ENCODE data around the gene KIAA1328.

KIAA1328 gene

DNA sequence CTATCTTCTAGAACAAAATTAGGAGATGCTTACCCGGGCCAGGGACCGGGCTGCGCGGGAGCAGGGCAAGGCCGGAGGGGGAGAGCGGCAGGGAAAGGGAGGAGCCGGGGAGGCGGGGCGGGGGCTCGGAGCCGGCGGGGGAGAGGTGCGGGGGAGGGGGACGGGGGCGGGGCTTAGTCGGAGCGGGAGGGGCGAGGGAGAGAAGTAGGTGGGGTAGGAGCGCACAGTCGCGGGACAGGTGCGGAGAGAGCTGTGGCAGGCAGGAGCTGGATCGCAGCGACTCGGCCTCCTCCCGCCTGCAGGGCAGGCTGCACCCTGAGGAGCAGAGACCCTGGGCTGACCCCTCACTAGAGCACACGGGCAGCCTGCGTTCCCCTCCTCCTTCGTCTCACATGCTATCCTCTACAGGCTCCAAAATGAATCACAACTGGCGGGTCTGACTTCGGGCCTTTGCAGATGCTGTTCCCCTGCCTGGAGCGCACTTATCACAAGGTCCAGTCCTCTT, 446.4 kb downstream of the KIAA1328 start:
- Histone ChIP-seq H3K9ac (ENCODE audit: low read length) (no peak overlapping the region), H3K9me2 (replicated peaks; ENCODE audit: insufficient read depth, low read length) (no peaks in the 10 kb centered on the region), H3K9me3 (ENCODE audit: insufficient read depth, low read length) (no peaks in the 10 kb centered on the region), H3K27ac (ENCODE audit: low read depth, low read length) (no peak overlapping the region), H3K79me2 (ENCODE audit: insufficient read depth, low read length) (no peaks in the 10 kb centered on the region), H3F3A (ENCODE audit: insufficient read depth) (no peaks in the 10 kb centered on the region), H2AFZ (ENCODE audit: low read depth, low read length, severe bottlenecking) (no peak overlapping the region), H3K4me2 (ENCODE audit: low read depth, low read length, poor library complexity, severe bottlenecking) (no peak overlapping the region), H3K4me3 (ENCODE audit: insufficient read depth, low read length, poor library complexity, severe bottlenecking) (no peak overlapping the region), H3K36me3 (ENCODE audit: low read length) (no peaks in the 10 kb centered on the region), H3K27me3 (ENCODE audit: low read length) (no peaks in the 10 kb centered on the region), H4K20me1 (ENCODE audit: low read depth, low read length) (no peaks in the 10 kb centered on the region)
- no peak for TF ChIP-seq EZH2phosphoT487 (conservative IDR thresholded peaks at IDR 0.05; ENCODE audit: low read length)
- TF ChIP-seq, protein P1, sequence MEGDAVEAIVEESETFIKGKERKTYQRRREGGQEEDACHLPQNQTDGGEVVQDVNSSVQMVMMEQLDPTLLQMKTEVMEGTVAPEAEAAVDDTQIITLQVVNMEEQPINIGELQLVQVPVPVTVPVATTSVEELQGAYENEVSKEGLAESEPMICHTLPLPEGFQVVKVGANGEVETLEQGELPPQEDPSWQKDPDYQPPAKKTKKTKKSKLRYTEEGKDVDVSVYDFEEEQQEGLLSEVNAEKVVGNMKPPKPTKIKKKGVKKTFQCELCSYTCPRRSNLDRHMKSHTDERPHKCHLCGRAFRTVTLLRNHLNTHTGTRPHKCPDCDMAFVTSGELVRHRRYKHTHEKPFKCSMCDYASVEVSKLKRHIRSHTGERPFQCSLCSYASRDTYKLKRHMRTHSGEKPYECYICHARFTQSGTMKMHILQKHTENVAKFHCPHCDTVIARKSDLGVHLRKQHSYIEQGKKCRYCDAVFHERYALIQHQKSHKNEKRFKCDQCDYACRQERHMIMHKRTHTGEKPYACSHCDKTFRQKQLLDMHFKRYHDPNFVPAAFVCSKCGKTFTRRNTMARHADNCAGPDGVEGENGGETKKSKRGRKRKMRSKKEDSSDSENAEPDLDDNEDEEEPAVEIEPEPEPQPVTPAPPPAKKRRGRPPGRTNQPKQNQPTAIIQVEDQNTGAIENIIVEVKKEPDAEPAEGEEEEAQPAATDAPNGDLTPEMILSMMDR (IDR thresholded peaks at IDR 0.05; ENCODE audit: insufficient read depth, low read length, poor library complexity, severe bottlenecking): no peak

DNA sequence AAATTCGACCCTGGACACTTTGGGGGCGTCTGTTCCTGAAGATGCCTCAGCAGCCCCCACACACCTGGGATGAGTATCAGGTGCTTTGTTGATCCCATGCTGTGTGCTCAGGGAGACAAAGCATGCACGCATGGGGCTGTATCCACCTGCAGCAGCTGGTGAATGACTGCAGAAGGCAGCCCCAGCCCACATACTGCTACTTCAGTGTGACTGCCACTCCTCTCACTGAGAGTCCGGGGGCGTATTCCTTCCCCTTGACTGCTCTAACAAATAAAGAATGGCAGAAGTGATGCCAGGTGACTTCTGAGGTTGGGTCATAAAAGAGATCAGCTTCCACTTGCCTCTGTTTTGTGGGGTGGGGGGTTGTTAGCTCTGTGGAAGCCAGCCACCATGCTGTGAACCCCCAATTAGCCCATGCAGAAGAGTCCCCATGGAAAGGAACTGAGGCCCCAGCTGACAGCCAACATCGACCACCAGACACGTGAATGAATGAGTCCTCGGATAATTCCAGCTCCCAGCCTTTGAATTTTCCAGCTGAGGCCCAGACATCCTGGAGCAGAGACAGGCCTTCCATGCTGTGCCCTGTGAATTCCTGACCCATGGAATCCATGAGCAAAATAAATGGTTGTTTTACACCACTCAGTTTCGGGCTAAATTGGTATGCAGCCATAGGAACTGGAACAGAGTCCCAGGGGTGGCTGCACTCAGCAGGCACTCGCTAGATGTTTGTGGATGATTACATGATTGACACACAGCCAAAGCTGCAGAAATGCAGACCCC, 447.4 kb downstream of the KIAA1328 start:
- Histone ChIP-seq H3K9me3 (ENCODE audit: insufficient read depth, low read length) (no peaks in the 10 kb centered on the region), H3K9ac (ENCODE audit: low read length) (no peak overlapping the region), H3K4me3 (ENCODE audit: insufficient read depth, low read length, poor library complexity, severe bottlenecking) (no peak overlapping the region), H3K4me2 (ENCODE audit: low read depth, low read length, poor library complexity, severe bottlenecking) (no peak overlapping the region), H3K9me2 (replicated peaks; ENCODE audit: insufficient read depth, low read length) (no peaks in the 10 kb centered on the region), H3K27ac (ENCODE audit: low read depth, low read length) (no peak overlapping the region), H2AFZ (ENCODE audit: low read depth, low read length, severe bottlenecking) (no peak overlapping the region), H3K27me3 (ENCODE audit: low read length) (no peaks in the 10 kb centered on the region), H3K79me2 (ENCODE audit: insufficient read depth, low read length) (no peaks in the 10 kb centered on the region), H4K20me1 (ENCODE audit: low read depth, low read length) (no peaks in the 10 kb centered on the region), H3F3A (ENCODE audit: insufficient read depth) (no peaks in the 10 kb centered on the region), H3K36me3 (ENCODE audit: low read length) (no peaks in the 10 kb centered on the region)
- TF ChIP-seq, protein P1 (IDR thresholded peaks at IDR 0.05; ENCODE audit: insufficient read depth, low read length, poor library complexity, severe bottlenecking): no peak
- TF ChIP-seq EZH2phosphoT487 (conservative IDR thresholded peaks at IDR 0.05; ENCODE audit: low read length): no peak

DNA sequence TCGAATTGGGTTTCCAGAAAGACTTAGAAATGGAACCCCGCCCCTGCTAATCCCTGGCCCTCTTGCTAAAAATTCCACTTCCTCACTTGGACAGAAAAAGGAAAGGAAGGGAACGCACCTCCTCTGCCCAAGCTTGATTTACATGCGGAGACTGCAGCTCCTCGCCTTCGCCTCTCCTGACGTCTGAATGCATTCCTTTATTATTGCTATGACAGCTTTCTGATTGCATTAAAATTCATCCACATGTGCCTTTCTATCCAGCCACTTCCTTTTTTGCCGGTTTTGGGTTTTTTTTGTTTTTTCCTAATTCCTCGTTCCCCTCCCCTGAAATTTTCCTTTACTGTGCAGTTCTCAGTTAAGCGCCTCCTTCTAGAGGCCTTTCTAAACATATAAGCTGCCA, 448.9 kb downstream of the KIAA1328 start:
- Histone ChIP-seq H3K27ac (ENCODE audit: low read depth, low read length) (no peak overlapping the region), H3K9me2 (replicated peaks; ENCODE audit: insufficient read depth, low read length) (no peaks in the 10 kb centered on the region), H3K9me3 (ENCODE audit: insufficient read depth, low read length) (no peaks in the 10 kb centered on the region), H3K79me2 (ENCODE audit: insufficient read depth, low read length) (no peaks in the 10 kb centered on the region), H3F3A (ENCODE audit: insufficient read depth) (no peaks in the 10 kb centered on the region), H3K9ac (ENCODE audit: low read length) (no peak overlapping the region), H3K4me3 (ENCODE audit: insufficient read depth, low read length, poor library complexity, severe bottlenecking) (no peak overlapping the region), H2AFZ (ENCODE audit: low read depth, low read length, severe bottlenecking) (no peak overlapping the region), H3K4me2 (ENCODE audit: low read depth, low read length, poor library complexity, severe bottlenecking) (no peak overlapping the region), H3K27me3 (ENCODE audit: low read length) (no peaks in the 10 kb centered on the region), H4K20me1 (ENCODE audit: low read depth, low read length) (no peaks in the 10 kb centered on the region), H3K36me3 (ENCODE audit: low read length) (no peaks in the 10 kb centered on the region)
- TF ChIP-seq, protein P1 (IDR thresholded peaks at IDR 0.05; ENCODE audit: insufficient read depth, low read length, poor library complexity, severe bottlenecking): no peak
- TF ChIP-seq EZH2phosphoT487 (conservative IDR thresholded peaks at IDR 0.05; ENCODE audit: low read length): no peak
